Activated CD4-positive, alpha-beta memory T cell treated with anti-CD3 and anti-CD28 coated beads for 36 hours (primary cell): ENCODE data around the gene RAB26. TPM values are rescaled to one million over a fixed set of nuclear protein-coding genes. Genes with fewer than 3 reads are reported as not detected.
"Not testable (repeated sequence)": the region's sequence is repeated elsewhere in the genome, so short reads cannot be mapped to it uniquely, and the experiment has no call there.

Experiments
- CTCF ChIA-PET: fragments of 350-600 bp; sonication (Branson Sonifier 250); formaldehyde crosslinking; loops from one replicate; lab custom pipeline; 2021; ENCODE audit warnings: antibody characterized with exemption, inconsistent platforms; lab: Charles Lee
- POLR2A ChIA-PET: fragments of 350-600 bp; sonication (Branson Sonifier 250); formaldehyde crosslinking; loops from one replicate; lab custom pipeline; 2021; ENCODE audit warnings: antibody characterized with exemption; lab: Charles Lee
- DNase-seq: peaks from one replicate; pipeline ENCODE4 v3.0.0-alpha.2; 2020
- H3K27ac Mint-ChIP-seq: one replicate; pipeline ENCODE4 v1.8.0; 2021; ENCODE audit warnings: mixed read lengths
- H3K27me3 Mint-ChIP-seq: one replicate; pipeline ENCODE4 v1.8.0; 2021; ENCODE audit warnings: mixed read lengths
- H3K36me3 Mint-ChIP-seq: one replicate; pipeline ENCODE4 v1.8.0; 2021; ENCODE audit warnings: mixed read lengths
- H3K4me1 Mint-ChIP-seq: one replicate; pipeline ENCODE4 v1.8.0; 2021; ENCODE audit warnings: low read depth, mixed read lengths
- H3K4me3 Mint-ChIP-seq: one replicate; pipeline ENCODE4 v1.8.0; 2021; ENCODE audit warnings: mild to moderate bottlenecking, mixed read lengths
- H3K9me3 Mint-ChIP-seq: one replicate; pipeline ENCODE4 v1.8.0; 2021; ENCODE audit warnings: mixed read lengths
- intact Hi-C: fragments of 100-400 bp; cut with micrococcal nuclease; formaldehyde crosslinking; loops from one replicate; pipeline ENCODE4 v1.15.1; 2023
- total RNA-seq, 2 experiments: library from RNA; stranded (reverse); gene quantifications; one replicate each; pipeline ENCODE4 v1.2.3, GENCODE V29; 2021

The RAB26 gene
- total RNA-seq, 2 experiments from 2014 or later = 0.33 TPM; not detected in 1

DNA sequence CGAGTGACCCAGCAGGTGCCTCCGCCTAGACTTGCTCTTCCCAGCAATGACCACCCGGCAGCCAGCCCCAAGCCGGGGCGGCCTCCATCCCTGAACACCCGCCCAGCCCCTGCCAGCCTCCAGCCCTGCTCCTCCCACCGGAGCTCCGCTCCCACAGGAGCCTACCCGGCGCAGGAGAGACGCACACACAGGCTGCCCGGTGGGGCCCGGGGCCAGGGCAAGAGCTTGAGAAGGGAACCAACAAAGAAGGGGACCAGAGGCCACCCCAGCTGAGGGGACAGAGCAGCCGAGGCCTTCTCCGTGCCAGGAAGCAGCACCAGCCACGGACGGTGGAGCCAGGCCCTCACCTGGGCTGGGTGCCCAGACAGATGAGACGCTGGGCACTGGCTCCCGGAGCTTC lies 26.6 kb upstream of the RAB26 start:
- ChIA-PET CTCF (interaction anchor here (0.8 to 1.5 kb wide), 3 partner anchors 18 to 35 kb away, joined by 3 to 4 read pairs (median 3); no protein-coding TSS in a partner anchor), POLR2A (interaction anchor here (0.8 kb wide), 1 partner anchor 33 kb away, joined by 5 read pairs; the partner anchor contains the start of gene TRAF7)
- Mint-ChIP-seq H3K4me1 (peaks cover 2% of the 10 kb centered on the region), H3K9me3 (no peaks in the 10 kb centered on the region), H3K27ac (no peak overlapping the region), H3K36me3 (no peaks in the 10 kb centered on the region), H3K27me3 (no peaks in the 10 kb centered on the region), H3K4me3 (no peak overlapping the region)
- intact Hi-C loops = no loop called here
- no peak for DNase-seq

DNA sequence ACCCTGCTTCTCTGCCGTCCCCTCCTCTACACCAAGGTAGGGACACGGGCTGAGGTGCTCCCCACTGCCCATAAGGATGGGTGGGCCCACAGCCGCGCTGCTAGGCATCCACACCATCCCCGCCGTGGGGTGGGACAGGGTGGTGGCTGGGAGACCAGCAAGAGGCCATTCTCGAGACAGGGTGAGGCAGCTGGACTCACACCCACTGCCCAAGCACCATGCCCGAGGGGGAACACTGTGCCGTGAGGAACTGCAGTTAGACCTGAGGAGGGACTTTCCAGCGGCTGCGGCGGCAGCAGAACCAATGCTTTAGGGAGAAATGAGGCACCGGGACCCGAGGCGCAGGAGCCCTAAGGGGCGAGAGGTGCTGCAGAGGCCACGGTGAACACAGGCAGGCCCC lies 26.0 kb upstream of the RAB26 start:
- Mint-ChIP-seq H3K4me1 (peaks cover 4% of the 10 kb centered on the region), H3K27me3 (no peaks in the 10 kb centered on the region), H3K36me3 (no peaks in the 10 kb centered on the region), H3K4me3 (no peak overlapping the region), H3K9me3 (no peaks in the 10 kb centered on the region), H3K27ac (no peak overlapping the region)
- no peak for DNase-seq
- intact Hi-C loops = no loop called here
- ChIA-PET POLR2A (no interaction called here), CTCF (interaction anchor here (1.5 kb wide), 1 partner anchor 19 kb away, joined by 3 read pairs; no protein-coding TSS in a partner anchor)

DNA sequence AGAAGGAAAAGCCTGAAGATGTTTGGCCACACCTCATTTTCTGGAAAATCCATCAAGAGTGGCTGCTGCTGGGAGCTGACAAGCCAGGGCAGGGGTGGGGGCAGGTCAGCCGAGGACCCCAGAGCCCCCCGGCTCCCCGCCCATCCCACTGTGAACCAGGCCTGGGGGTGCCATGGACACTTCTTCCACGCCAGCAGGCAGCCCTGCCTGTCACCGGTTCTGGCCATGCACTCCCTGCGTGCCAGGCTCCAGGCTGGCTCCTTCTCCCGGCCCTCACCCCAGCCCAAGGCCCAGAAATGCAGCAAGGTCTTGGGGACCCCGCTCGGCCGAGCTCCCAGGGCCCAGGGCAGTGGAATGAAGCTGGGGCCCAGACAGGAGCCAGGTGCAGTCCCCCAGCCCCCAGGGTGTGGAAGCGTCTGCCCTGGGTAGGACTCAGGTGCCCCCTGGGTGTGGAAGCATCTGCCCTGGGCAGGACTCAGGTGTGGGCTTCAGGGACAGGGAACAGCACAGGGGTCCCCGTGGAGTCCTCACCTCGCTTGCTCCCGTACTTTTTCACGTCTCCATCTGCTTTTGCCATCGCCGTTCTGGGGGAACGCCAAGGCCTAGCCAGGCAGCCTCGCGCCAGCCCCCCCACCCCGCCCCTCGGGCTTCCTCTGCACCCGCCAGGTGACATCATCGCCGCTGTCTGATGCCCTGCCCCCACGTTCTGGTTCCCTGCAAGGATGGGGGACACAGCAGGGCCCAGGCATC lies 25.3 kb upstream of the RAB26 start:
- CTCF ChIA-PET, H3K4me1 Mint-ChIP-seq, H3K4me3 Mint-ChIP-seq, POLR2A ChIA-PET, H3K36me3 Mint-ChIP-seq, H3K9me3 Mint-ChIP-seq, H3K27me3 Mint-ChIP-seq, H3K27ac Mint-ChIP-seq, intact Hi-C loops, DNase-seq: not testable (repeated sequence)

DNA sequence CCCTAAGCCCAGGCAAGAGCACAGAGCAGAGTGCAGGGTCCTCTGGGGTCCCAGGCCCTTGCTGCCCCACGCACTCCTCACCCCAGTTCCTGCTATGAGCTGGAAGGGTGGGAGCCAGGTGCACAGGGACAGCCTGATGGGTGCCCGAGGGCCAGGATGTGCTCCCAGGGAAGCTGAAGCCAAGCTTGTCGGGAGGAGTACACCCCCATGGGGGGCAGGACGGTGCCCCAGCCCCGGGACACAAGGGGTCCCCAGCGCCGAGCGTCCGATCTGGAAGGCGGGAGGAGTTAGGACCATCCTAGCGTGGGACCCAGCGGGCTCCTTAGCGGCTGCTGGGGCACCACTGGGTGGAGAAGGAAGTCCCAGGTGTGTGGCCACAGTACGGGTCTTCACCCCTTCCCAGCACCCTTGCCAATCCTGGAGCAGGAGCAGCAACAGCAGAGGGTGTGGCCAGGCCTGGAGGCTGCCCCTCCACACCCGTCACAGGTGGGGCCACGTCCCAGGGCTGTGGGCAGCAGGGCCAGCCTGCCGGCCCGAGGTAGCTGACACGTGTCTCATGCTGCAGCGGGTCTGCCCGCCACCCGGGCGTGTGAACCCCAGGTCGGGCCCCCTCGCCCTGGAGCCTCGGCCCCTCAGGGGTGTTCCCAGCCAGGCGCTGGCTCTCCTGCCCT lies 24.6 kb upstream of the RAB26 start:
- CTCF ChIA-PET, H3K9me3 Mint-ChIP-seq: not testable (repeated sequence)

DNA sequence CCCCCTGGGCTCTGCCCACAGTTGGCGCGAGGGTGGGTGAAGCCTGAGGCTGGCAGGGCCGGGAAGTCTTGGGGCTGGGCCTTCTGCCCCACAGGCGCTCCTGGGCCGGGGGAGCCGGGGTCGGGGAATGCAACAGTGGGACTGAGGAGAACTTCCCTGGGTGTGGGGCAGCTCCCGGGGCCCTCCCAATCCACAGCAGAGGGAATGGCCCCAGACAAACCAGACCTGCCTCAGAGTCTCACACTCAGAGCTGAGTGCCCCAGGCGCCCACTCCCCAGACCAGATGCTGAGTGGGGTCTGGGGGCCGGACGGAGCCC lies 24.1 kb upstream of the RAB26 start:
- not testable (repeated sequence) for H3K4me1 Mint-ChIP-seq

More for the DNA sequence above, 24.6 kb upstream of the RAB26 start:
- POLR2A ChIA-PET, H3K4me1 Mint-ChIP-seq, intact Hi-C loops, H3K27me3 Mint-ChIP-seq, H3K27ac Mint-ChIP-seq, H3K36me3 Mint-ChIP-seq, H3K4me3 Mint-ChIP-seq, DNase-seq: not testable (repeated sequence)

DNA sequence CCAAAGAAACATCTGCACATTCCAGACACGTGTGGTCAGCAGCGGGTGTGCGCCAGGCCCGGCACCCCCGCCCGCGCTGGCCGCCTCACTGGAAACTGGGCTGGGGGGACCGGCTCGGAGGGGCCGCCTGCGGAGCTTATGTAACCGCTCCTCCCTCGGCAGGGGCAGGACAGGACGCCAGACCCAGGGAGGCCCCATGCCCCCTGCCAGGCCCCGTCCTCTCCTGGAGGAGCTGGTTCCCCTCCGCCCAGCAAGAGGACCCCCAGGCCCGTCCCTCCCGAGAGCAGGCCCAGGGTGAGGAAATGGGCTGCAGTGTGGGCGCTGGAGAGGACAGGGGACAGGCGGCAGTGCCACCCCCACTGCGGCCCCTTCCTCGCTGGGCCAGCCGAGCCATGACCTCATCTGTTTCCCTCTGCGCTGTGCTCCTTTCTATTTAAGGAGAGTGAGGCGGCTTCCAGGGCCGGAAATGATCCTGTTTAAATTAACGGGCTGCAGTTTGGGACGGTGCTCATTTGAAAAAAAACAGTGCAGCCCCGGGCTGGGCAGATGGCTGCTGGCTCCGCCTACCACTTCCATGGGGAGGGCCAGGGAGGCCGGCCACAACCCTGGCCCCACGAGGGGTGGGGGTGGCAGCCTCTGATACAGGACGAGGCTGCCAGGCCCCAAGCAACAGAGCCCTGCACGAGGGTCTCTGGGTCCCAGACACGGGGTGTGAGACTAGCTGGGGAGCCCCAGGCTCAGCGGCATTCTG lies 23.6 kb upstream of the RAB26 start:
- POLR2A ChIA-PET, H3K27me3 Mint-ChIP-seq, H3K27ac Mint-ChIP-seq, H3K36me3 Mint-ChIP-seq, intact Hi-C loops, H3K4me3 Mint-ChIP-seq, H3K9me3 Mint-ChIP-seq, H3K4me1 Mint-ChIP-seq, CTCF ChIA-PET, DNase-seq: not testable (repeated sequence)

More for the DNA sequence above, 24.1 kb upstream of the RAB26 start:
- H3K27ac Mint-ChIP-seq, DNase-seq, POLR2A ChIA-PET, H3K27me3 Mint-ChIP-seq, H3K9me3 Mint-ChIP-seq, intact Hi-C loops, H3K36me3 Mint-ChIP-seq, H3K4me3 Mint-ChIP-seq, CTCF ChIA-PET: not testable (repeated sequence)

DNA sequence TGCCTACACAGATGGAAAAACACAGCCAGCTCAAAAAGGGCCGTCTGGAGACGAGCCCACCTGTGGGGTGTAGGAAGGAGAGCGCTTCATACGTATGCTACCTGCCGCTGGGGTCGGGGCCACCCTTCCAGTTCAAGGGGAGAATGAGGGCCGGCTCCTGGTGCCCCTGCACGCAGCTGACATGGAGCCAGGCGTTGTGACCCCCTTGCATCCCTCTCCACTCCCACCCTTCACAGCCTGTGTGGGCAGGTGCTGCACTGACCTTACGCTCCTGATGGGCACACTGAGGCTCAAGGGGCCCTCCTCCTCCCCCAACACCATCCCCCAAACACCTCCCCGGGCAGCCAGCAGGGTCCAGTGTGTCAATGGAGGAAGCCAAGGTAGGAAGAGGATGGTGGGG lies 22.8 kb upstream of the RAB26 start:
- H3K4me1 Mint-ChIP-seq, H3K27me3 Mint-ChIP-seq, POLR2A ChIA-PET, H3K27ac Mint-ChIP-seq, CTCF ChIA-PET, H3K9me3 Mint-ChIP-seq, H3K36me3 Mint-ChIP-seq, DNase-seq, H3K4me3 Mint-ChIP-seq, intact Hi-C loops: not testable (repeated sequence)

DNA sequence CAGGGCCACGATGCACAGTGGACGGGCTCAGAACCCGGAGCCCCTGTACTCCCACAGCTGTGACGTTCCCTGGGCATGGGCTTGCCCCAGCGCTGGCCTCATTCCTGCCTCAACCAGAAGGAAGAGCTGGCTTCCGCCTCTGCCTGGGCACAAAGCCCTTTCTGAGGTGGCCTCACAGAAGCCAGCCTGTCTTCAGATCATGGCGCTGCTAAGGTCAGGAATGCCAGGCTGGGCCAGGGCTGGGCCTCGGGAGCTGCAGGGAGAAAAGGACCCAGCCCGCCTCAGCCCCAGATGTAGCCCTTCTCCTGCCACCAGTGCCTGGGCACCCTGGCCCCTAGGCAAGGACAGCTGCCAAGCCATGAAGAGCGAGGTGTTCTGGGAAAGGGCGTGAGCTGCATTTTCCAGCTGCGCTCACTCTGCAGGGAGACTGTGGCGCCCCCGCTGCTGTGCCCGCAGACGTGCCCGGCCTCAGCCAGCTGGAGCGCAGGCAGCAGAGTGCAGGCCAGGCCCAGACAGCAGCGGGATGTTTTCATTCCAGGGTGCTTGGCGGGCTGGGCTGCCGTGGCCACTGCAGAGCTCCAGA lies 22.2 kb upstream of the RAB26 start:
- H3K4me1 Mint-ChIP-seq, POLR2A ChIA-PET, H3K27me3 Mint-ChIP-seq, DNase-seq, intact Hi-C loops, H3K27ac Mint-ChIP-seq, H3K4me3 Mint-ChIP-seq, H3K9me3 Mint-ChIP-seq, H3K36me3 Mint-ChIP-seq, CTCF ChIA-PET: not testable (repeated sequence)

DNA sequence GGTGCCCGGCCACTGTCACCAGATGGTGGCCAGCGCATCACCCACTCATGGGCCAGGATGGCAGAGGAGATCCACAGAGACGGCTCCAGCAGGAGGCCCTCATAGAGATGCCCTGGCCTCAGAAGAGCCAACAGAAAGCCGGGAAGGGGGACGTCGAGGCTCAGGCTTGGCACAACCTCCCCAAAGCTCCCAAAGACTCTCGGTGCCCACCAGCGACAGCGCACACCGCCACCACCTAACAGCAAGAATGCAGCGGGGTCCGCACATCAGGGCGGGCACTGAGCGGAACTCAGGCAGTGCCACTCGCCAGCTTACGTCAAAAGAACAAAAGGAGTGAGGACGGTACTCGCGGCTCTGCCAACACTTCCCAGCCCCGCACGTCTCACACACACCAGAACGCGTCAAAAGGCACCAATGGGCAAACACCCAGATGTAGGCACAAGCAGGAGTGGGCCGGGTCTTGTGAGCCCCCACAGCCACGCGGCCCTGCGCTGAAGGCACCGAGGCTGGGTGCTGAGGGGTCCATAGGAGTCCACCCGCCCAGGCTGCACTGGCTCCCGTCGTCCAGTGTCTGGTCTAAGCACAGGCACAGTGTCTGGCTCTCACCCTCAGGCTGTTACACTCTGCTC lies 21.4 kb upstream of the RAB26 start:
- H3K9me3 Mint-ChIP-seq, H3K36me3 Mint-ChIP-seq, CTCF ChIA-PET, POLR2A ChIA-PET, H3K4me1 Mint-ChIP-seq, H3K4me3 Mint-ChIP-seq, H3K27ac Mint-ChIP-seq, intact Hi-C loops, H3K27me3 Mint-ChIP-seq, DNase-seq: not testable (repeated sequence)

DNA sequence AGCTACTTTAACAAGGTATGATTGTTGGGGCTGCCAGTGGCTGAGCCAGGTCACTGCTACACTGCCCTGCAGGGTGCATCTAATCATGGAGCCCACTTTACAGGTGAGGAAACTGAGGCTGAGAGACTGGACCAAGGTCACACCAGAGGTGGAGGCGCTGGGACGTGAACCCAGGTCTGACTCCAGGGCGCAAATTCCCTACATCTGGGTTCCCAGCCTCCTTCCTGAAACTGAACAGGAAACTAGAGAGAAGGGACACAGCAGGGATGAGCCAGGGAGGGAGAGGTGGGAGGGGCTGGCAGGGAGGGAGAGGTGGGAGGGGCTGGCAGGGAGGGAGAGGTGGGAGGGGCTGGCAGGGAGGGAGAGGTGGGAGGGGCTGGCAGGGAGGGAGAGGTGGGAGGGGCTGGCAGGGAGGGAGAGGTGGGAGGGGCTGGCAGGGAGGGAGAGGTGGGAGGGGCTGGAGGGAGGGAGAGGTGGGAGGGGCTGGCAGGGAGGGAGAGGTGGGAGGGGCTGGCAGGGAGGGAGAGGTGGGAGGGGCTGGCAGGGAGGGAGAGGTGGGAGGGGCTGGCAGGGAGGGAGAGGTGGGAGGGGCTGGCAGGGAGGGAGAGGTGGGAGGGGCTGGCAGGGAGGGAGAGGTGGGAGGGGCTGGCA lies 20.7 kb upstream of the RAB26 start:
- H3K36me3 Mint-ChIP-seq, POLR2A ChIA-PET, intact Hi-C loops, H3K4me3 Mint-ChIP-seq, H3K27me3 Mint-ChIP-seq, CTCF ChIA-PET, H3K27ac Mint-ChIP-seq, H3K4me1 Mint-ChIP-seq, H3K9me3 Mint-ChIP-seq: not testable (repeated sequence)
- DNase-seq = peak; percentile 38

DNA sequence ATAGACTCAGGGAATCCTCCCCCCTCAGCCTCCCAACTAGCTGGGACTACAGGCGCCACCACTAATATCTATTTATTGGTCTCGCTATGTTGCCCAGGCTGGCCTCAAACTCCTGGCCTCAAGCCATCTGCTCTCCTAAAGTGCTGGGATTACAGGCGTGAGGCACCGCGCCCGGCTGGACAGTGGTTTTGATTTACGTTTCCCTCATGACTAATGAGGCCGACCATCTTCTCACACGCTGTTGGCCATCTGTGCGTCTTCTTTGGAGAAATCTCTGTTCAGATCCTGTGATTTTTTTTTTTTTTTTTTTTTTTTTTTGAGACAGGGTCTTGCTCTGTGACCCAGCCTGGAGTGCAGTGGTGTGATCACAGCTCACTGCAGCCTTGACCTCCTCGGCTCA lies 19.2 kb upstream of the RAB26 start:
- H3K27me3 Mint-ChIP-seq, H3K4me3 Mint-ChIP-seq, CTCF ChIA-PET, H3K27ac Mint-ChIP-seq, intact Hi-C loops, H3K4me1 Mint-ChIP-seq, H3K36me3 Mint-ChIP-seq, DNase-seq, POLR2A ChIA-PET, H3K9me3 Mint-ChIP-seq: not testable (repeated sequence)
